ENCODE results near the gene HSF4. TPM values are rescaled to one million over a fixed set of nuclear protein-coding genes. Genes with fewer than 3 reads are reported as not detected.

HSF4 gene
- not detected for polyA plus RNA-seq (2013, experiment 1 of 2)
- polyA plus RNA-seq (2013, experiment 2 of 2): not detected

DNA sequence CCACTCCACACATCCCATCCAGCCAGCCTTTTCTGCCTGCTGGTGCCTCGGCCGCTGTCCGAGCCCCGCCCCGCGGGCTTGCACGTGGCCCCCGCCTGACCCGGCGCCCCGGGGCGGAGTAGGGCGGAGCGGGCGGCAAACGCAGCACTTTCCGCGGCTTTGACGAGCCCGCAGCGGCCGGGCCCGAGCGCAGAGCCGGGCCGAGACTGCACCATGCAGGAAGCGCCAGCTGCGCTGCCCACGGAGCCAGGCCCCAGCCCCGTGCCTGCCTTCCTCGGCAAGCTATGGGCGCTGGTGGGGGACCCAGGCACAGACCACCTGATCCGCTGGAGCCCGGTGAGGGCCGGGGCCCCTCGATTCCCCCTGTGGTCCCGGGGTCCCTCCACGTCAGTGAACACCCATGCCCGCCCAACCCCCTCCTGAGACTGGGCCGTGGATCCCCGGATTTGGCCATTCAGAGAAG, at the start of gene HSF4:
TSS of gene HSF4 (plus strand) at position 147 of the 463 bp plus-strand sequence. CDS start at position 214, 67 bp downstream.
- H3K18ac ChIP-seq (ENCODE audit: low read length): no peak within 1 kb of the TSS
- H2BK15ac ChIP-seq (replicated peaks; ENCODE audit: low read depth): no peak within 1 kb of the TSS
- H3K4me3 ChIP-seq (ENCODE audit: low read length): no peak within 1 kb of the TSS
- no peak within 1 kb of the TSS for H2BK5ac ChIP-seq (ENCODE audit: low read length)
- H3K9ac ChIP-seq (ENCODE audit: low read length): no peak within 1 kb of the TSS
- peak within 1 kb of the TSS; percentile 78 for H3K4me2 ChIP-seq (ENCODE audit: low read length)
- no peaks in the 10 kb centered on the region for H3K79me2 ChIP-seq (ENCODE audit: control insufficient read depth, insufficient read depth, low read length)
- peak within 1 kb of the TSS; percentile 70 for H3K56ac ChIP-seq (ENCODE audit: low read length)
- no peak within 1 kb of the TSS for H2BK120ac ChIP-seq (ENCODE audit: low read depth, low read length)
- H3K27me3 ChIP-seq (ENCODE audit: insufficient read depth, low read length, poor library complexity): peaks cover 72% of the 10 kb centered on the region
- H4K8ac ChIP-seq (ENCODE audit: low read depth, low read length): no peak within 1 kb of the TSS
- no peak within 1 kb of the TSS for H4K5ac ChIP-seq (ENCODE audit: low read length)
- H3K4me1 ChIP-seq (ENCODE audit: control insufficient read depth, low read depth, low read length): no peaks in the 10 kb centered on the region
- WGBS (ENCODE audit: extremely low coverage, insufficient coverage, low lambda C conversion rate): no CpG with 5 or more reads among the region's 41 CpGs
- DNase-seq: no peak
- no peak within 1 kb of the TSS for H3K4ac ChIP-seq (ENCODE audit: low read depth, low read length)
- no peak within 1 kb of the TSS for H2AK5ac ChIP-seq (ENCODE audit: low read length)
- H3K23ac ChIP-seq (ENCODE audit: low read length): peak within 1 kb of the TSS; percentile 61
- H3K36me3 ChIP-seq (ENCODE audit: control insufficient read depth, insufficient read depth, low read length): no peaks in the 10 kb centered on the region
- H3K79me1 ChIP-seq (ENCODE audit: low read length): no peaks in the 10 kb centered on the region
- no peak within 1 kb of the TSS for H3K27ac ChIP-seq (ENCODE audit: low read depth, low read length)

- no peak for DNase-seq
- Histone ChIP-seq H3K4ac (ENCODE audit: low read depth, low read length) (no peak overlapping the region), H3K36me3 (ENCODE audit: control insufficient read depth, insufficient read depth, low read length) (no peaks in the 10 kb centered on the region), H3K4me3 (ENCODE audit: low read length) (no peak overlapping the region), H2BK15ac (replicated peaks; ENCODE audit: low read depth) (no peak overlapping the region), H3K79me2 (ENCODE audit: control insufficient read depth, insufficient read depth, low read length) (peaks cover 29% of the 10 kb centered on the region), H3K9ac (ENCODE audit: low read length) (no peak overlapping the region), H3K18ac (ENCODE audit: low read length) (no peak overlapping the region), H3K27me3 (ENCODE audit: insufficient read depth, low read length, poor library complexity) (no peaks in the 10 kb centered on the region), H3K27ac (ENCODE audit: low read depth, low read length) (no peak overlapping the region), H3K4me1 (ENCODE audit: control insufficient read depth, low read depth, low read length) (no peaks in the 10 kb centered on the region), H2AK5ac (ENCODE audit: low read length) (no peak overlapping the region), H2BK5ac (ENCODE audit: low read length) (no peak overlapping the region), H4K8ac (ENCODE audit: low read depth, low read length) (no peak overlapping the region), H4K5ac (ENCODE audit: low read length) (no peak overlapping the region), H3K79me1 (ENCODE audit: low read length) (peaks cover 29% of the 10 kb centered on the region), H2BK120ac (ENCODE audit: low read depth, low read length) (no peak overlapping the region), H3K4me2 (ENCODE audit: low read length) (no peak overlapping the region), H3K23ac (ENCODE audit: low read length) (no peak overlapping the region), H3K56ac (ENCODE audit: low read length) (no peak overlapping the region)
- WGBS (ENCODE audit: extremely low coverage, insufficient coverage, low lambda C conversion rate): 100% methylated on average over 1 of the region's 2 CpGs
These were observed 49.8 kb upstream of the HSF4 start for GRCh38 chr16:67114793-67115192.

GRCh38 chr16:67115639-67116038, 48.9 kb upstream of the HSF4 start:
- H3K36me3 ChIP-seq (ENCODE audit: control insufficient read depth, insufficient read depth, low read length): peaks cover 2% of the 10 kb centered on the region
- H3K4me2 ChIP-seq (ENCODE audit: low read length): no peak overlapping the region
- no peak overlapping the region for H3K18ac ChIP-seq (ENCODE audit: low read length)
- H4K5ac ChIP-seq (ENCODE audit: low read length): no peak overlapping the region
- H3K4ac ChIP-seq (ENCODE audit: low read depth, low read length): no peak overlapping the region
- no peak overlapping the region for H3K4me3 ChIP-seq (ENCODE audit: low read length)
- H2AK5ac ChIP-seq (ENCODE audit: low read length): no peak overlapping the region
- H3K4me1 ChIP-seq (ENCODE audit: control insufficient read depth, low read depth, low read length): no peaks in the 10 kb centered on the region
- no peak overlapping the region for H3K27ac ChIP-seq (ENCODE audit: low read depth, low read length)
- no peak overlapping the region for H2BK15ac ChIP-seq (replicated peaks; ENCODE audit: low read depth)
- no peak overlapping the region for H3K9ac ChIP-seq (ENCODE audit: low read length)
- no peak overlapping the region for H2BK5ac ChIP-seq (ENCODE audit: low read length)
- peaks cover 25% of the 10 kb centered on the region for H3K79me1 ChIP-seq (ENCODE audit: low read length)
- H3K56ac ChIP-seq (ENCODE audit: low read length): no peak overlapping the region
- no peak overlapping the region for H2BK120ac ChIP-seq (ENCODE audit: low read depth, low read length)
- no CpG with 5 or more reads among the region's 7 CpGs for WGBS (ENCODE audit: extremely low coverage, insufficient coverage, low lambda C conversion rate)
- DNase-seq: no peak
- H3K23ac ChIP-seq (ENCODE audit: low read length): no peak overlapping the region
- H3K27me3 ChIP-seq (ENCODE audit: insufficient read depth, low read length, poor library complexity): no peaks in the 10 kb centered on the region
- H3K79me2 ChIP-seq (ENCODE audit: control insufficient read depth, insufficient read depth, low read length): peaks cover 24% of the 10 kb centered on the region
- H4K8ac ChIP-seq (ENCODE audit: low read depth, low read length): no peak overlapping the region

DNA sequence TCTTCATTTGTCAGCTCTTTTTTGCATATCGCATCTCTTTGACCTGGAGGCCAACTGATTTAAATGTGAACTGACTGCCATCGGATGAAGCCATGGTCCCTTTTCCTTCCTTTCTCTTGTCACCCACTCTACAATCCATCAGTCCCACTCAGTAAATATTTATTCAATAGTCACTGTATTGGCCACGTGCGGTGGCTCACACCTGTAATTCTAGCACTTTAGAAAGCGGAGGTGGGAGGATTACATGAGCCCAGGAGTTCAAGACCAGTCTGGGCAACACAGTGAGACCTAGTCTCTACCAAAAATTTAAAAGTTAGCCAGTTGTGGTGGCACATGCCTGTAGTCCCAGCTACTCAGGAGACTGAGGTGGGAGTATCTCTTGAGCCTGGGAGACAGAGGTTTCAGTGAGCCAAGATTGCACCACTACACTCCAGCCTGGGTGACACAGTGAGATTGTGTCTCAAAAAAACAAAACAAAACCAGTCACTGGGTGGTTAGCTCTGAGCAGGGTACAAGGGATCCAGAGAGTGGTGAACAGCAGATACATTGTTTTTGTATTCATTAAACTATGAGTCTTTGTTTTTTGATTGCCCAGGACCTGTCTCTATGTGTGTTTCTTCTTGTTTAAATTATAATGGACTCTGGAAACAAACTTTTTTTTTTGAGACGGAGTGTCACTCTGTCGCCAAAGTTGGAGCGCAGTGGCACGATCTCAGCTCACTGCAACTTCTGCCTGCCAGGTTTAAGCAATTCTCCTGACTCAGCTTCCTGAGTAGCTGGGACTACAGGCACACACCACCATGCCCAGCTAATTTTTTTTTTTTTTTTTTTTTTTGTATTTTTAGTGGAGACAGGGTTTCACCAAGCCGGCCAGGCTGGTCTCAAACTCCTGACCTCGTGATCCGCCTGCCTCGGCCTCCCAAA, 47.9 kb upstream of the HSF4 start:
- no CpG with 5 or more reads among the region's 13 CpGs for WGBS (ENCODE audit: extremely low coverage, insufficient coverage, low lambda C conversion rate)
- H3K4me1 ChIP-seq (ENCODE audit: control insufficient read depth, low read depth, low read length): no peaks in the 10 kb centered on the region

DNA sequence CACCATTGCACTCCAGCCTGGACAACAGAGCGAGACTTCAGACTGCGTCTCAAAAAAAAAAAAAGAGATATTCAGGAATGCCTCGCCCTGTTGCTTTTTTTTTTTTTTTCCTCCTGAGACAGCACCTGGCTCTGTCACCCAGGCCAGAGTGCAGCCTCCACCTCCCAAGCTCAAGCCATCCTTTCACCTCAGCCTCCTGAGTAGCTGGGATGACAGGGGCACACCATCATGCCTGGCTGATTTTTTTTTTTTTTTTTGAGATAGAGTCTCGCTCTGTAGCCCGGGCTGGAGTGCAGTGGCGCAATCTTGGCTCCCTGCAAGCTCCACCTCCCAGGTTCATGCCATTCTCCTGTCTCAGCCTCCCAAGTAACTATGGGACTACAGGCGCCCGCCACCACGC, 46.8 kb upstream of the HSF4 start:
- H3K4me2 ChIP-seq (ENCODE audit: low read length): no peak overlapping the region
- H3K4me3 ChIP-seq (ENCODE audit: low read length): no peak overlapping the region
- DNase-seq: no peak
- H4K5ac ChIP-seq (ENCODE audit: low read length): no peak overlapping the region
- H3K18ac ChIP-seq (ENCODE audit: low read length): no peak overlapping the region
- H3K27ac ChIP-seq (ENCODE audit: low read depth, low read length): no peak overlapping the region
- peaks cover 2% of the 10 kb centered on the region for H3K36me3 ChIP-seq (ENCODE audit: control insufficient read depth, insufficient read depth, low read length)
- H3K4ac ChIP-seq (ENCODE audit: low read depth, low read length): no peak overlapping the region
- H3K9ac ChIP-seq (ENCODE audit: low read length): no peak overlapping the region
- no peak overlapping the region for H4K8ac ChIP-seq (ENCODE audit: low read depth, low read length)
- WGBS (ENCODE audit: extremely low coverage, insufficient coverage, low lambda C conversion rate): no CpG with 5 or more reads among the region's 9 CpGs
- peaks cover 10% of the 10 kb centered on the region for H3K79me2 ChIP-seq (ENCODE audit: control insufficient read depth, insufficient read depth, low read length)
- H3K27me3 ChIP-seq (ENCODE audit: insufficient read depth, low read length, poor library complexity): no peaks in the 10 kb centered on the region
- H2BK15ac ChIP-seq (replicated peaks; ENCODE audit: low read depth): no peak overlapping the region
- H3K56ac ChIP-seq (ENCODE audit: low read length): no peak overlapping the region
- H3K79me1 ChIP-seq (ENCODE audit: low read length): peaks cover 17% of the 10 kb centered on the region
- no peak overlapping the region for H2BK120ac ChIP-seq (ENCODE audit: low read depth, low read length)
- H2AK5ac ChIP-seq (ENCODE audit: low read length): no peak overlapping the region
- no peak overlapping the region for H3K23ac ChIP-seq (ENCODE audit: low read length)
- H2BK5ac ChIP-seq (ENCODE audit: low read length): no peak overlapping the region
- H3K4me1 ChIP-seq (ENCODE audit: control insufficient read depth, low read depth, low read length): no peaks in the 10 kb centered on the region

More for the DNA sequence above, 47.9 kb upstream of the HSF4 start:
- DNase-seq: no peak
- Histone ChIP-seq H2BK120ac (ENCODE audit: low read depth, low read length) (no peak overlapping the region), H3K4me2 (ENCODE audit: low read length) (no peak overlapping the region), H3K79me1 (ENCODE audit: low read length) (peaks cover 21% of the 10 kb centered on the region), H2BK15ac (replicated peaks; ENCODE audit: low read depth) (no peak overlapping the region), H3K27ac (ENCODE audit: low read depth, low read length) (no peak overlapping the region), H2BK5ac (ENCODE audit: low read length) (no peak overlapping the region), H3K9ac (ENCODE audit: low read length) (no peak overlapping the region), H3K4ac (ENCODE audit: low read depth, low read length) (no peak overlapping the region), H2AK5ac (ENCODE audit: low read length) (no peak overlapping the region), H4K8ac (ENCODE audit: low read depth, low read length) (no peak overlapping the region), H3K36me3 (ENCODE audit: control insufficient read depth, insufficient read depth, low read length) (peaks cover 2% of the 10 kb centered on the region), H3K27me3 (ENCODE audit: insufficient read depth, low read length, poor library complexity) (no peaks in the 10 kb centered on the region), H3K79me2 (ENCODE audit: control insufficient read depth, insufficient read depth, low read length) (peaks cover 18% of the 10 kb centered on the region), H4K5ac (ENCODE audit: low read length) (no peak overlapping the region), H3K4me3 (ENCODE audit: low read length) (no peak overlapping the region), H3K18ac (ENCODE audit: low read length) (no peak overlapping the region), H3K23ac (ENCODE audit: low read length) (no peak overlapping the region), H3K56ac (ENCODE audit: low read length) (no peak overlapping the region)

All from mesendoderm (in vitro differentiated cells).